HEK293 (cell line): ENCODE measurements around the gene MRPS9.

ENCODE experiments used
- CTCF ChIA-PET: fragments of 350-600 bp; formaldehyde crosslinking; extraction: SDS; loops from one replicate; lab custom pipeline; 2021; ENCODE audit warnings: antibody characterized with exemption; lab: Yijun Ruan, JAX
- POLR2A ChIA-PET: fragments of 300-600 bp; formaldehyde crosslinking; extraction: SDS; loops from one replicate; lab custom pipeline; 2020; ENCODE audit warnings: antibody characterized with exemption, inconsistent platforms; lab: Yijun Ruan, JAX
- H3K27ac ChIP-seq: fragments of 200-500 bp; sonication (Bioruptor generic); 2 replicates; pipeline ENCODE4 v1.5.1; 2014; ENCODE audit warnings: low read depth, low read length, control low read depth, inconsistent platforms; ENCODE audit errors: extremely low read depth
- H3K36me3 ChIP-seq, 2 experiments: fragments of 200-500 bp in 1 of 2; sonication (Bioruptor generic) in 1 of 2; 1 replicate in 1 of 2; 2 replicates in 1 of 2; pipeline ENCODE4 v1.5.1; 2014 to 2017; ENCODE audit warnings: inconsistent platforms in 2 of 2, low read length in 2 of 2; ENCODE audit not compliant: control insufficient read depth in 2 of 2, insufficient read depth in 1 of 2
- H3K4me1 ChIP-seq: fragments of 200-500 bp; sonication (Bioruptor generic); 2 replicates; pipeline ENCODE4 v1.5.1; 2014; ENCODE audit warnings: mild to moderate bottlenecking, low read length, inconsistent platforms; ENCODE audit not compliant: control insufficient read depth, insufficient read depth
- H3K4me3 ChIP-seq: 2 replicates; pipeline ENCODE4 v1.5.1; 2011; ENCODE audit warnings: low read depth, mild to moderate bottlenecking, control low read depth, low read length, moderate library complexity
- H3K9me3 ChIP-seq: fragments of 200-500 bp; sonication (Bioruptor generic); 2 replicates; pipeline ENCODE4 v1.5.1; 2014; ENCODE audit warnings: low read depth, low read length, inconsistent platforms; ENCODE audit not compliant: control insufficient read depth, insufficient read depth
- EGR2 ChIP-seq: fragments of 450-650 bp; formaldehyde crosslinking; IDR thresholded peaks from 2 replicates; pipeline ENCODE4 v1.5.1; 2016; ENCODE audit warnings: low read depth, missing biosample characterization, missing genetic modification characterization
- GLIS2 ChIP-seq: fragments of 450-650 bp; formaldehyde crosslinking; IDR thresholded peaks from 2 replicates; pipeline ENCODE4 v1.5.1; 2016; ENCODE audit warnings: missing biosample characterization, missing genetic modification characterization
- KLF1 ChIP-seq: fragments of 450-650 bp; formaldehyde crosslinking; IDR thresholded peaks from 2 replicates; pipeline ENCODE4 v1.5.1; 2016; ENCODE audit warnings: missing biosample characterization, missing genetic modification characterization
- KLF10 ChIP-seq: fragments of 450-650 bp; IDR thresholded peaks from 2 replicates; pipeline ENCODE4 v1.5.1; 2018; ENCODE audit warnings: missing biosample characterization, mild to moderate bottlenecking, missing genetic modification characterization
- KLF16 ChIP-seq: fragments of 450-650 bp; formaldehyde crosslinking; IDR thresholded peaks from 2 replicates; pipeline ENCODE4 v1.5.1; 2017; ENCODE audit warnings: missing biosample characterization, missing genetic modification characterization
- KLF9 ChIP-seq: fragments of 450-650 bp; formaldehyde crosslinking; IDR thresholded peaks from 2 replicates; pipeline ENCODE4 v1.5.1; 2016; ENCODE audit warnings: missing biosample characterization, missing genetic modification characterization, low read depth
- PRDM1 ChIP-seq: fragments of 450-650 bp; formaldehyde crosslinking; IDR thresholded peaks from 2 replicates; pipeline ENCODE4; 2016; ENCODE audit warnings: missing biosample characterization, missing genetic modification characterization
- PRDM10 ChIP-seq: fragments of 450-650 bp; formaldehyde crosslinking; IDR thresholded peaks from 2 replicates; pipeline ENCODE4 v1.5.1; 2016; ENCODE audit warnings: missing biosample characterization, missing genetic modification characterization
- SP2 ChIP-seq: fragments of 450-650 bp; formaldehyde crosslinking; IDR thresholded peaks from 2 replicates; pipeline ENCODE4 v1.5.1; 2016; ENCODE audit warnings: missing biosample characterization, missing genetic modification characterization
- SP3 ChIP-seq: fragments of 450-650 bp; formaldehyde crosslinking; IDR thresholded peaks from 2 replicates; pipeline ENCODE4 v1.5.1; 2016; ENCODE audit warnings: missing biosample characterization, missing genetic modification characterization
- SP7 ChIP-seq: fragments of 450-650 bp; formaldehyde crosslinking; IDR thresholded peaks from 2 replicates; pipeline ENCODE4 v1.5.1; 2016; ENCODE audit warnings: missing biosample characterization, missing genetic modification characterization
- YY1 ChIP-seq: fragments of 450-650 bp; formaldehyde crosslinking; IDR thresholded peaks from 2 replicates; pipeline ENCODE4 v1.5.1; 2018; ENCODE audit warnings: missing biosample characterization, missing genetic modification characterization
- YY2 ChIP-seq: fragments of 450-650 bp; formaldehyde crosslinking; IDR thresholded peaks from 2 replicates; pipeline ENCODE4 v1.5.1; 2016; ENCODE audit warnings: missing biosample characterization, missing genetic modification characterization
- ZBTB11 ChIP-seq: fragments of 450-650 bp; formaldehyde crosslinking; conservative IDR thresholded peaks from 2 replicates; pipeline ENCODE4 v1.5.1; 2016; ENCODE audit warnings: low read depth, missing biosample characterization, missing genetic modification characterization
- ZBTB17 ChIP-seq: fragments of 450-650 bp; formaldehyde crosslinking; IDR thresholded peaks from 2 replicates; pipeline ENCODE4 v1.5.1; 2016; ENCODE audit warnings: missing biosample characterization, missing genetic modification characterization
- ZBTB20 ChIP-seq: fragments of 450-650 bp; formaldehyde crosslinking; IDR thresholded peaks from 2 replicates; pipeline ENCODE4 v1.5.1; 2016; ENCODE audit warnings: missing biosample characterization, missing genetic modification characterization
- ZBTB21 ChIP-seq: fragments of 450-650 bp; formaldehyde crosslinking; IDR thresholded peaks from 2 replicates; pipeline ENCODE4 v1.5.1; 2017; ENCODE audit warnings: missing biosample characterization, missing genetic modification characterization
- ZBTB6 ChIP-seq: fragments of 450-650 bp; formaldehyde crosslinking; IDR thresholded peaks from 2 replicates; pipeline ENCODE4 v1.5.1; 2017; ENCODE audit warnings: missing biosample characterization, missing genetic modification characterization
- ZEB2 ChIP-seq: fragments of 450-650 bp; formaldehyde crosslinking; IDR thresholded peaks from 2 replicates; pipeline ENCODE4 v1.5.1; 2016; ENCODE audit warnings: missing biosample characterization, missing genetic modification characterization
- ZFP37 ChIP-seq: fragments of 450-650 bp; formaldehyde crosslinking; IDR thresholded peaks from 2 replicates; pipeline ENCODE4 v1.5.1; 2016; ENCODE audit warnings: missing biosample characterization, missing genetic modification characterization
- ZNF169 ChIP-seq: fragments of 450-650 bp; formaldehyde crosslinking; IDR thresholded peaks from 2 replicates; pipeline ENCODE4 v1.5.1; 2016; ENCODE audit warnings: missing biosample characterization, missing genetic modification characterization
- ZNF302 ChIP-seq: fragments of 450-650 bp; formaldehyde crosslinking; IDR thresholded peaks from 2 replicates; pipeline ENCODE4 v1.5.1; 2016; ENCODE audit warnings: missing biosample characterization, missing genetic modification characterization, low read depth
- ZNF335 ChIP-seq: fragments of 450-650 bp; formaldehyde crosslinking; conservative IDR thresholded peaks from 2 replicates; pipeline ENCODE4 v1.5.1; 2016; ENCODE audit warnings: missing biosample characterization, missing genetic modification characterization
- ZNF416 ChIP-seq: fragments of 450-650 bp; formaldehyde crosslinking; IDR thresholded peaks from 2 replicates; pipeline ENCODE4 v1.5.1; 2016; ENCODE audit warnings: missing biosample characterization, missing genetic modification characterization
- ZNF501 ChIP-seq: fragments of 450-650 bp; formaldehyde crosslinking; IDR thresholded peaks from 2 replicates; pipeline ENCODE4 v1.5.1; 2016; ENCODE audit warnings: missing biosample characterization, missing genetic modification characterization
- ZNF544 ChIP-seq: fragments of 450-650 bp; formaldehyde crosslinking; IDR thresholded peaks from 2 replicates; pipeline ENCODE4 v1.5.0; 2017; ENCODE audit warnings: missing biosample characterization, missing genetic modification characterization
- ZXDB ChIP-seq: fragments of 450-650 bp; formaldehyde crosslinking; IDR thresholded peaks from 2 replicates; pipeline ENCODE4 v1.5.1; 2016; ENCODE audit warnings: missing biosample characterization, missing genetic modification characterization
- TF ChIP-seq, protein P1 (sequence below): fragments of 450-650 bp; formaldehyde crosslinking; IDR thresholded peaks from 2 replicates; pipeline ENCODE4 v1.5.1; 2016; ENCODE audit warnings: missing biosample characterization, missing genetic modification characterization

MRPS9 gene

DNA sequence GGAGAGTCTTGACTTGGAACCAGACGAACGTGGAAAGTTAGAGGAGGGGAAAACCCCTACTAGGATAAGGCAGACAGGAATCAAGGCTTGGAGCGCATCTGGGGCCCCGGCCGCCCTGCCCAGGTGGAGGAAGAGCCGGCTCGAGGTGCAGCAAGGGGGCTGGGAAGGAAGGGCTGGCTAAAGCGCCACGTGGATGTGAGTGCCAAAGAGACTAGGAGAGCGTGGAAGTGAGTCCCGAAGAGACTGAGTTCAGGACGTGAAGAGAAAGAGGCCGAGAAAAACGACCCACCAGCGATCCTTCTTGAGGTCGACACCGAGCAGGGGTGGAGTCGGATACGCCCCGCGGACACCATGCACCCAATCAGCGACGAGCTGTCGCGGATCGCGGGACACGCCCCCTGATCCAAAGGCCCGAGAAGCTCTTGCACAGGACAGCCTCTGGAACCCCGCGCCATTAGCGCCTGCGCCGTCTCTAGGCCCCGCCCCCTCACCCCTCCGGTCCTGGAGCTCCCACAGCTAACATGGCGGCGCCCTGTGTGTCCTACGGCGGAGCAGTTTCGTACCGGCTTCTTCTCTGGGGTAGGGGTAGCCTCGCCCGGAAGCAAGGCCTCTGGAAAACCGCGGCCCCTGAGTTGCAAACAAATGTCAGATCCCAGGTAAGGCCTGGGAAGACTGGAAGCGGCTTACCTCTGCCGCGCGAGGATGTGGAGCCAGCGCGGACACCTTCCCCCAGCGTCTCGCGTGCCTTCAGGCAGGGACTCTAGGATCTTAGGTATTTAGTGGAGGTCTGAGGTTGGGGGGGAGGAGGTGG lies at the start of gene MRPS9:
MRPS9 (plus strand) TSS at position 498 of the 811 bp plus-strand sequence; CDS start at position 522, 24 bp downstream.
- CTCF ChIA-PET: interaction anchor here (0.6 to 1.4 kb wide), 2 partner anchors 78 to 179 kb away, joined by 3 read pairs; no protein-coding TSS in a partner anchor
- Histone ChIP-seq H3K4me1 (peaks cover 9% of the 10 kb centered on the region; the same call in 1 of the 2 replicates), H3K4me3 (peak within 1 kb of the TSS; percentile 92), H3K9me3 (no peaks in the 10 kb centered on the region), H3K27ac (peak within 1 kb of the TSS; percentile 86), H3K36me3 (no peaks in the 10 kb centered on the region)
- POLR2A ChIA-PET: interaction anchor here (0.7 to 1.8 kb wide), 9 partner anchors 10 to 201 kb away, joined by 3 to 21 read pairs (median 3); no protein-coding TSS in a partner anchor
- TF ChIP-seq KLF9 (peak; percentile 82), KLF1 (tag by site-specific recombination) (peak; percentile 23; the same call in 1 of the 2 replicates), ZNF302 (tag by site-specific recombination) (no peak), ZNF416 (tag by site-specific recombination) (no peak), ZXDB (0 out of 2 replicates have a peak, but pooled peaks have one; percentile 45), SP2 (peak; percentile 86), YY2 (peak; percentile 65; the same call in 1 of the 2 replicates), SP7 (peak; percentile 18; the same call in 1 of the 2 replicates), KLF10 (tag by site-specific recombination) (peak; percentile 50; the same call in 1 of the 2 replicates), PRDM1 (tag by site-specific recombination) (peak; percentile 48; the same call in 1 of the 2 replicates), ZNF335 (tag by site-specific recombination) (peak; percentile 88), ZBTB21 (tag by site-specific recombination) (no peak), ZBTB11 (peak; percentile 27), PRDM10 (peak; percentile 72; the same call in 1 of the 2 replicates), SP3 (tag by site-specific recombination) (peak; percentile 80), ZBTB6 (tag by site-specific recombination) (peak; percentile 81), GLIS2 (tag by site-specific recombination) (peak; percentile 11; the same call in 1 of the 2 replicates), ZBTB17 (peak; percentile 88), ZFP37 (tag by site-specific recombination) (0 out of 2 replicates have a peak, but pooled peaks have one; percentile 23), ZBTB20 (peak; percentile 76), ZNF501 (tag by site-specific recombination) (no peak), YY1 (tag by site-specific recombination) (peak; percentile 79), KLF16 (tag by site-specific recombination) (peak; percentile 23; the same call in 1 of the 2 replicates), ZNF169 (tag by site-specific recombination) (no peak), ZEB2 (tag by site-specific recombination) (0 out of 2 replicates have a peak, but pooled peaks have one; percentile 52), EGR2 (tag by site-specific recombination) (no peak), ZNF544 (no peak)
- TF ChIP-seq, protein P1, sequence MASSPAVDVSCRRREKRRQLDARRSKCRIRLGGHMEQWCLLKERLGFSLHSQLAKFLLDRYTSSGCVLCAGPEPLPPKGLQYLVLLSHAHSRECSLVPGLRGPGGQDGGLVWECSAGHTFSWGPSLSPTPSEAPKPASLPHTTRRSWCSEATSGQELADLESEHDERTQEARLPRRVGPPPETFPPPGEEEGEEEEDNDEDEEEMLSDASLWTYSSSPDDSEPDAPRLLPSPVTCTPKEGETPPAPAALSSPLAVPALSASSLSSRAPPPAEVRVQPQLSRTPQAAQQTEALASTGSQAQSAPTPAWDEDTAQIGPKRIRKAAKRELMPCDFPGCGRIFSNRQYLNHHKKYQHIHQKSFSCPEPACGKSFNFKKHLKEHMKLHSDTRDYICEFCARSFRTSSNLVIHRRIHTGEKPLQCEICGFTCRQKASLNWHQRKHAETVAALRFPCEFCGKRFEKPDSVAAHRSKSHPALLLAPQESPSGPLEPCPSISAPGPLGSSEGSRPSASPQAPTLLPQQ (tag by site-specific recombination): 0 out of 2 replicates have a peak, but pooled peaks have one; percentile 7
